Measurements from ENCODE around the gene CMIP. TPM values are rescaled to one million over a fixed set of nuclear protein-coding genes. Genes with fewer than 3 reads are reported as not detected.

Gene CMIP
- polyA plus RNA-seq, 1 experiment, result 2.7 TPM

DNA sequence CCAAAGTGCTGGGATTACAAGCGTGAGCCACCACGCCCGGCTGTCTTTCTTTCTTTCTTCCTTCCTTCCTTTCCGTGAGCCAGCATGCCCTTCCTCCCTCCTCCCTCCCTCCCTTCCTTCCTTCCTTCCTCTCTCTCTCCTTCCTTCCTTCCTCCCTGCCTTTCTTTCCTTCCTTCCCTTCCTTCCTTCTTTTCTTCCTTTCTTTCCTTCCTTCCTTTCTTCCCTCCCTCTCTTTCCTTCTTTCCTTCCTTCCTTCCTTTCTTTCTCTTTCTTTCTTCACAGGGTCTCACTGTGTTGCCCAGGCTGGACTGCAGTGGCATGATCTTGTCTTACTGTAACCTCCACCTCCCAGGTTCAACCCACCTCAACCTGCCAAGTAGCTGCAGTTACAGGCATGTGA lies 283.8 kb downstream of the CMIP start:
- DNase-seq (ENCODE audit: low read depth, low spot score), result no peak
- H3K4me3 ChIP-seq (ENCODE audit: low read depth, low read length), result no peak overlapping the region
- peaks cover 16% of the 10 kb centered on the region for H3K27me3 ChIP-seq (ENCODE audit: control insufficient read depth, insufficient read depth, low read length)
- TF ChIP-seq CTCF (IDR thresholded peaks at IDR 0.05; ENCODE audit: low read depth, low read length), result no peak
- CTCF ChIA-PET, result no interaction called here
- no peaks in the 10 kb centered on the region for H3K9me3 ChIP-seq (ENCODE audit: control insufficient read depth, insufficient read depth, low read length)
- H3K27ac ChIP-seq (ENCODE audit: low read depth, low read length), result no peak overlapping the region
- POLR2A ChIA-PET, result no interaction called here

GRCh38 chr16:81729451-81729850 lies 284.8 kb downstream of the CMIP start:
- DNase-seq (ENCODE audit: low read depth, low spot score), result no peak
- Histone ChIP-seq H3K27me3 (ENCODE audit: control insufficient read depth, insufficient read depth, low read length) (peaks cover 15% of the 10 kb centered on the region), H3K4me3 (ENCODE audit: low read depth, low read length) (no peak overlapping the region), H3K27ac (ENCODE audit: low read depth, low read length) (no peak overlapping the region), H3K9me3 (ENCODE audit: control insufficient read depth, insufficient read depth, low read length) (no peaks in the 10 kb centered on the region; the same call in 1 of the 2 replicates)
- POLR2A ChIA-PET, result no interaction called here
- no peak for TF ChIP-seq CTCF (IDR thresholded peaks at IDR 0.05; ENCODE audit: low read depth, low read length)
- CTCF ChIA-PET, result interaction anchor here (0.7 to 1.9 kb wide), 7 partner anchors 16 to 725 kb away, joined by 3 to 6 read pairs (median 3); no protein-coding TSS in a partner anchor

DNA sequence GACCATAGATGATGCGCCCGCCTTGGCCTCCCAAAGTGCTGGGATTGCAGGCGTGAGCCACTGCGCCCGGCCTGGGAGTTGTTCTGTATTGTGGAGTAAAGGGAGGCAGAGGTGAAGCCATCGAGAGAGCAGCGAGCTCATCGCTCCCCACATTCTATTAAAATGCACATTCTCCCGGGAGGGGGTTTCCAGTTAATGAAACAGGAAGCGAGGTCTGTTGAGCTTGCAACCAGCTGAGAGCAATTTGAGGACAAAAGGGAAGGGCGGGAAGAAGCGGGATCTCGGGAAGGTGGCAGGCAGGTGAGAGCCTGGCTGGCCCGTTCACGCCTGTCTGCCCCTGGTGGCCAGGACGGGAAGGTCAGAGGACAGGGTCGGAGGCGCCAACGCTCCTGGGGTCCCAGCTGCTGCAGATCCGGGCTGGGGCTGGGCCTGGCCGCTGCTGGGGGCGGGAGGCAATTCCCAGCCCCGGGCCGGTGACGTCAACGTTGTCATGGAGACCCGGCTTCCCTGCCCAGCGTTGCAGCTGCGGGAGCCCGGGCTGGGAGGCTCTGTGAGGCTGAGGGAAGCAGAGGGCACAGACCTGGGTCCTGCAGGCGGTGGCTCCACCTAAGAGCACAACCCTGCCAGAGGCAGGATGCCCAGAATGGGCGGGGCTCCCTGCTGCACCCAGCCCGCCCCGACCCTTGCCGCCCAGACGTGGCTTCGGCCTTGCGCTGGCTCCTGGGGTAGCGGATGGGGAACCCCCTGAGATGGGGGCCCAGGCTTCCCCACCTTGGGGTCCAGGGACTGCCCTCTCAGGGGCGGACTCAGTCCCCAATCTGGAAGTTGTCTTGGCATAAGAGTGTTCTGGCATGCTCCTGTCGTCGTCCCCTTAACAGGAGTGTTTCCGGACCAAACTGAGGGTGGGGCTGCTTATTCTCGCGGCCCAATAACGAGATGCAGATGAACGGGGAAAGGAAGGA lies 285.8 kb downstream of the CMIP start:
- ChIA-PET POLR2A (interaction anchor here (0.7 kb wide), 1 partner anchor 10 kb away, joined by 3 read pairs; no protein-coding TSS in a partner anchor), CTCF (interaction anchor here (0.7 to 1.9 kb wide), 8 partner anchors 17 to 726 kb away, joined by 3 to 6 read pairs (median 3); no protein-coding TSS in a partner anchor)
- Histone ChIP-seq H3K9me3 (ENCODE audit: control insufficient read depth, insufficient read depth, low read length) (no peaks in the 10 kb centered on the region; the same call in 1 of the 2 replicates), H3K27me3 (ENCODE audit: control insufficient read depth, insufficient read depth, low read length) (peaks cover 7% of the 10 kb centered on the region), H3K27ac (ENCODE audit: low read depth, low read length) (no peak overlapping the region), H3K4me3 (ENCODE audit: low read depth, low read length) (peak overlapping the region; percentile 56)
- no peak for DNase-seq (ENCODE audit: low read depth, low spot score)
- TF ChIP-seq CTCF (IDR thresholded peaks at IDR 0.05; ENCODE audit: low read depth, low read length), result peak; percentile 53

- no peak for DNase-seq (ENCODE audit: low read depth, low spot score)
- H3K27me3 ChIP-seq (ENCODE audit: control insufficient read depth, insufficient read depth, low read length), result peaks cover 4% of the 10 kb centered on the region
- no peak for TF ChIP-seq CTCF (IDR thresholded peaks at IDR 0.05; ENCODE audit: low read depth, low read length)
- H3K9me3 ChIP-seq (ENCODE audit: control insufficient read depth, insufficient read depth, low read length), result no peaks in the 10 kb centered on the region; the same call in 1 of the 2 replicates
- CTCF ChIA-PET, result no interaction called here
- POLR2A ChIA-PET, result no interaction called here
- H3K27ac ChIP-seq (ENCODE audit: low read depth, low read length), result no peak overlapping the region
- H3K4me3 ChIP-seq (ENCODE audit: low read depth, low read length), result no peak overlapping the region
These were observed 287.0 kb downstream of the CMIP start for GRCh38 chr16:81731649-81732048.

- H3K27ac ChIP-seq (ENCODE audit: low read depth, low read length), result no peak overlapping the region
- no peaks in the 10 kb centered on the region; the same call in 1 of the 2 replicates for H3K9me3 ChIP-seq (ENCODE audit: control insufficient read depth, insufficient read depth, low read length)
- DNase-seq (ENCODE audit: low read depth, low spot score), result no peak
- CTCF ChIA-PET, result interaction anchor here (0.6 to 1.3 kb wide), 2 partner anchors 9 to 371 kb away, joined by 3 read pairs; no protein-coding TSS in a partner anchor
- no peak overlapping the region for H3K4me3 ChIP-seq (ENCODE audit: low read depth, low read length)
- no peak for TF ChIP-seq CTCF (IDR thresholded peaks at IDR 0.05; ENCODE audit: low read depth, low read length)
- POLR2A ChIA-PET, result no interaction called here
- H3K27me3 ChIP-seq (ENCODE audit: control insufficient read depth, insufficient read depth, low read length), result no peaks in the 10 kb centered on the region
These were observed 288.1 kb downstream of the CMIP start for GRCh38 chr16:81732699-81733098.
